Inflammatory macrophage treated with lipopolysaccharide for 4 hours (primary cell): Measurements from ENCODE around the gene SFRP5.
A peak's percentile ranks its signal among the peaks of the same experiment; 100 is the strongest.

Experiments
- DNase-seq: peaks from one replicate; pipeline ENCODE4 v3.0.0-alpha.2; 2020

SFRP5 gene

DNA sequence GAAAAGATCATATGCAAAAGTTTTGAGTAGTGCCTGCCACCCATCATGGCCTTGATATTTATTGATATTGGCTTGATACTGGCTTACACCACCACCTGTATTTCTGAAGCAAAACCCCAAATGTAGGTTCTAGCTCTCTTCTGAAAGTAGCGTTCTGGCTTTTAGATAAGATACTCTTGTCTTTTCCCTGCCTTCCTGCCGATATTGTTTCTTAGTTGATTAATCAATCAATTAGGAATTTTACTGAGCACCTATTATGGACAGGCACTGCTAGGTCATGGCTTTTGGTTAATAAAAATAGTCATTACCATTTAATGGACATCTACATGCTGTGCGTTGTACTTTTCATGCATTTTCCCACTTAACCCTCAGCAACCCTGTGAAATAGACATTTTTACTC, 7.9 kb downstream of the SFRP5 start:
- DNase-seq: no peak

DNA sequence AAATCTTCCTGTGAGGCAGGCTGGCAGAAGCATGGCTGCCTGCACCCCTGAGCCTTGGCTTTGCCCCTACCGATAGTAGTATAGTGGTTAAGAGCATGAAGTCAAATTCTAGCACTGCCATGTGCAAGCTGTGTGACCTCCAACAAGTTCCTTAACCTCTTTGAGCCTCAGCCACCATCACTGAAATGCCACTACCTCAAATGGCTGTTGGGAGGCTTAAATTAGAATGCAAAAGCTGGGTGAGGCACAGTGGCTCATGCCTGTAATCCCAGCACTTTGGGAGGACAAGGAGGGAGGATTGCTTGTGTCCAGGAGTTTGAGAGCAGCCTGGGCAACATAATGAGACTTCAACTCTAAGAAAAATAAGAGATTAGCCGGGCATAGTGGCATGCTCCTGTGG, 8.4 kb downstream of the SFRP5 start:
- no peak for DNase-seq

- no peak for DNase-seq
Observed at GRCh38 chr10:97762816-97763215, 9.0 kb downstream of the SFRP5 start.

- no peak for DNase-seq
Observed at GRCh38 chr10:97762056-97762455, 9.7 kb downstream of the SFRP5 start.

- no peak for DNase-seq
Observed at GRCh38 chr10:97761331-97761865, 10.4 kb downstream of the SFRP5 start.

DNA sequence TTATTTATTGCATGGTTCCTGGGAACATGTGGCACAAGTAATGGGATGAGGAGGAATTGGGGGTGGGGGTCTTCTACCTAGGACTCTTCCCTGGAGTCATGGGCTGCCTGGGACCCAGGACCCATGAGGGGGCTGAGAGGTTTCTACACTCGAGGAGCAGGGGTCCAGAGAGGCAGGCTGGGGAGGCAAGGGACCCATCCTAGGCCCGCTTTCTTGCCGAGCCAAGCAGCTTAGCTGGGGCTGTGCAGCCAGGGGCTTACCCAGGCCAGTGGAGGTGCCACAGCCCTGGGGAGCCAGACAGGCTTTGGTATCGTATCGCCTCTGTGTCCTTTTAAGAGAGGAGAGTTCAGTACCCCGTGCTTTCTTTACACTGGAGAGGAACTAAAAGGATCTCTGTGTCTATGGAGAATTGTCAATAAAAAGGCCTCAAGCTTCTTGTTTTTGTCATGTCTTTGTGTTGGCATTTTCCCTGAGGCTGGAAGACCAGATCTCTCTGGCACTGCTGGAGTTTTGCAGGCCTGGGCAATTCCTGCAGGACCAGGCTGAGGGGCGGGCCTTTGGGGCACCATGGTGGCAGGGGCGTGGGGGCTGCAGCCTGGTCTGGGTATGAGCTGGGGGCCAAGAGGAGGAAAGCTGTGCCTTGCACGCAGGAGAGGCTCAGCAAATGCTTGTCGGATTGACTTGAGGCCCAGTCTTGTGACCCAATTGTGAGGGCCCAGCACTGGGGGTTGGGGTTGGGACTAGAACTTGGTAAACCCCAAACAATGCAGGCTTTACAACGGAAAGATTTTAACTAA, 11.1 kb downstream of the SFRP5 start:
- no peak for DNase-seq

GRCh38 chr10:97759946-97760345, 11.9 kb downstream of the SFRP5 start:
- DNase-seq: no peak

- peak; percentile 50 for DNase-seq
Observed at GRCh38 chr10:97759158-97759887, 12.5 kb downstream of the SFRP5 start.

- DNase-seq: no peak
Observed at GRCh38 chr10:97757471-97757870, 14.3 kb downstream of the SFRP5 start.

GRCh38 chr10:97755718-97756117, 16.1 kb downstream of the SFRP5 start:
- DNase-seq: no peak

DNA sequence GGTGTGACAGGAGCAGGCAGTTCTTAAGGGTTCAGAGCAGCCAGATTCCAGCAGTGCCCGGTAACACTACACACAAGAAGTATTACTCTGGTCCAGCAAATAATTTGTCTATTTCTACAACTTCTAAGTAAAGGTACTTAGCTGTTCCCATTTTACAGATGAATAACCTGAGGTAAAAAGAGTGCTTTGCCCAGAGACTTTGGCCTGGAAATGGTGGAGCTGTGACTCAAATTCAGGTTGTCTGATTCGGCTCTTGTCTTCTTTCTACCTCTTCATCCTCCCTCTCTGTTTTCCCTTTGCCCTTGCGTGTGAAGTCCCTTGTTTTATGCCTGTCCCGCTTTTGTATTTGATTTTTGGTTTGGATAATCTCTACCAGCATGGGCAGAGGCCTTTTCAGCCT, 17.1 kb downstream of the SFRP5 start:
- no peak for DNase-seq

- no peak for DNase-seq
Observed at GRCh38 chr10:97752956-97753355, 18.8 kb downstream of the SFRP5 start.

DNA sequence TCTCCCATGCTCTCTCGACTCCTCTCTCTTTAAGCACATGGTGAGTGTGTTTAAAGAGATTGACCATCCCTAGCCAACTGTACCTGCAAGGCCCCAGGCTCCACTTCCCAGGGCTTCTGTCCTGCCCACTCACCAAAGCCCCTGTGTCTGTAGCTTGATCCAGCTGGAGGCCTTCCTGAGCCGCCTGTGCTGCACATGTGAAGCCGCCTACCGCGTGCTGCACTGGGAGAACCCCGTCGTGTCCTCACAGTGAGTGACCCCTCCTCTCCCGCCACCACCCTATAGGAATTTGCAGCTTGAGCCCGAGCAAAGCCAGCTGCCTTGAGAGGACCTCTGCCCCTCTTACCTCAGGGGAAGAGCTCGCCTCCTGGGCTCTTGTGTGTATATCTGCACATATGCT, 23.7 kb downstream of the SFRP5 start:
- no peak for DNase-seq

- no peak for DNase-seq
Observed at GRCh38 chr10:97747573-97747972, 24.2 kb downstream of the SFRP5 start.

DNA sequence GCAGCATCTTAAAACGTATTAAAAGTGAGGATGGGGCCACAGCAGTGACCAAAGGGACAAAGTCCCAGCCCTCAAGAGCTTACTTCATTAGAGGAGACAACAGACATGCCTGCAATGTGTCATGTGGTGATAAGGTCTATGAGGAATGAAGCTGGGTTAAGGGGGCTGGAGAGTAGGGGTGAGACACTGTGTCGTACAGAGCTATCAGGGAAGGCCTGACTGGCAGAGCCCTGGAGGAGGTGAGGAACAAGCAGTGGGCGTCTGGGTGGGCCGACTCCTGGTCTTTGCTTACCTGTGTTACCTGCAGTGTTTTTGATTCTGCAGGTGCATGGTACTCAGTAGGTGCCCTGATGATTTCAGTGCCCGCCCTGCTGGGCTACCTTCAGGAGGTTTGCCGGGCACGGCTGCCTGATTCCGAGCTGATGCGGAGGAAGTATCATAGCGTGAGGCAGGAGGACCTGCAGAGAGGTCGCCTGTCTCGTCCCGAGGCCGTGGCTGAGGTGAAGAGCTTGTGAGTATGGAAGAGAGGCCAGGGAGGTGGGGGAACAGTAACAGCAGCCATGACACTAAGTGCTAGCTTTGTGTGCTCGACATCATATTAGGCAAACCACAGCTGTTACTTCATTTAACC, 27.3 kb downstream of the SFRP5 start:
- DNase-seq: no peak

DNA sequence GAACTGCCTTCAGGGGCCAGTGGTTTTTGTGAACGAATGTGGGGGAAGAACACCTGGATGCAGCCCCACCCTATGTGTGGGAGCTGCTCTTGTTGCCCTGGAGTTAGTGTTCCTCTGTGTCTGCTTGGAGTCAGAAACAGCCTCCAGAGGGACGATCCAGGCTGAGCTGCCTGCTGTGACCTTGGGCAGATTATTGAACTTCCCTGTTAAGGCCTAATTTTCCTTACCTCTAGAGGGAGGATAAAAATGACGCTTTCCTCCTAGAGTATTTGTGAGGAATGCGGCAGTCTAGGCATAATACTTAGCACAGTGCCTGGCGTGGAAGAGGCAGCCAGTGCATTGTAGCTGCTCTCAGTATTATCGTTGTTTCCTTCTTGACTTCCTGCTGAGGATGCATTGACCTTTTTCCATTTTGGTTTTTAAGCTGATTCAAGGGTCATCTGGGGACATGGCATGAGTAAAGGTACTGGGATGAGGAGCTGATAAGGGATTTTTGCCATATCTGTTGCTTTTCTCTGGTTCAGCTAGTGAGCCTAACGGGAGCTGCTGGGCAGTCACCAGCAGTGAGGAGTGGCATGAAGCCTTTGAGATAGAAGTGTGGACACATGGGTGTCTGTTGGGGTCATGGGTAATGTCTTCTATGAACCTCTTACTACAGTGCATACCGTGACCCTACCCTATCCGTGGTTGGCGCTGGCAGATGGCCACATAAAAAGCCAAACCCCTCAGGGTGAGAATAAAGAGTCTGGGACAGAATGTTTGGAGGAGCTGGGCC, 28.4 kb downstream of the SFRP5 start:
- no peak for DNase-seq

- DNase-seq: no peak
Observed at GRCh38 chr10:97740613-97741012, 31.2 kb downstream of the SFRP5 start.

- DNase-seq: no peak
Observed at GRCh38 chr10:97738616-97739015, 33.2 kb downstream of the SFRP5 start.

GRCh38 chr10:97737770-97738265, 34.0 kb downstream of the SFRP5 start:
- DNase-seq: no peak

- DNase-seq: peak; percentile 99
Observed at GRCh38 chr10:97736902-97737769, 34.7 kb downstream of the SFRP5 start, which contains the start of gene ZFYVE27. Gene ZFYVE27 (plus strand): TSS chr10:97737128. CDS start chr10:97738478, 1,350 bp downstream.

GRCh38 chr10:97736403-97736901, 35.3 kb downstream of the SFRP5 start:
- no peak for DNase-seq
